H9 (cell line): Measurements from ENCODE around the gene ADCY5. TPM values are rescaled to one million over a fixed set of nuclear protein-coding genes. Genes with fewer than 3 reads are reported as not detected.

Experiments
- DNase-seq: peaks from one replicate; pipeline ENCODE4 v3.0.0-alpha.2; 2017
- H2AFZ ChIP-seq: one replicate; pipeline ENCODE4 v1.6.1; 2013; ENCODE audit warnings: mild to moderate bottlenecking, low read length, control low read depth, moderate library complexity
- H2AK5ac ChIP-seq: 2 replicates; pipeline ENCODE4 v1.6.1; 2013; ENCODE audit warnings: low read length, control low read depth, mixed read lengths; ENCODE audit not compliant: insufficient read length
- H2BK120ac ChIP-seq: one replicate; pipeline ENCODE4 v1.6.1; 2013; ENCODE audit warnings: low read depth, mild to moderate bottlenecking, low read length, control low read depth, inconsistent platforms; ENCODE audit not compliant: poor library complexity, severe bottlenecking
- H2BK12ac ChIP-seq: 2 replicates; pipeline ENCODE4 v1.6.1; 2013; ENCODE audit warnings: low read length, control low read depth, mixed read lengths, low read depth; ENCODE audit not compliant: insufficient read length
- H2BK15ac ChIP-seq: 2 replicates; pipeline ENCODE4 v1.6.1; 2013; ENCODE audit warnings: low read depth, low read length, control low read depth
- H2BK20ac ChIP-seq: one replicate; pipeline ENCODE4 v1.6.1; 2013; ENCODE audit warnings: low read depth, mild to moderate bottlenecking, low read length, control low read depth, inconsistent platforms; ENCODE audit not compliant: poor library complexity, severe bottlenecking
- H2BK5ac ChIP-seq: 2 replicates; pipeline ENCODE4 v1.6.1; 2013; ENCODE audit warnings: low read length, control low read depth, mixed read lengths; ENCODE audit not compliant: insufficient read length
- H3K14ac ChIP-seq: 2 replicates; pipeline ENCODE4 v1.6.1; 2013; ENCODE audit warnings: low read length, control low read depth; ENCODE audit not compliant: insufficient read depth
- H3K18ac ChIP-seq: 2 replicates; pipeline ENCODE4 v1.6.1; 2013; ENCODE audit warnings: low read depth, mild to moderate bottlenecking, mixed read lengths, low read length, control low read depth; ENCODE audit not compliant: insufficient read length
- H3K23ac ChIP-seq: 2 replicates; pipeline ENCODE4 v1.6.1; 2013; ENCODE audit warnings: low read length, control low read depth, mixed read lengths, low read depth; ENCODE audit not compliant: insufficient read length
- H3K23me2 ChIP-seq: 2 replicates; pipeline ENCODE4 v1.6.1; 2013; ENCODE audit warnings: low read depth, mild to moderate bottlenecking, mixed read lengths, low read length, control low read depth; ENCODE audit not compliant: insufficient read length, poor library complexity, severe bottlenecking
- H3K27ac ChIP-seq: 2 replicates; pipeline ENCODE4 v1.5.1; 2013; ENCODE audit warnings: low read length, control low read depth, mixed read lengths, low read depth; ENCODE audit not compliant: insufficient read length
- H3K27me3 ChIP-seq: 2 replicates; pipeline ENCODE4 v1.6.1; 2013; ENCODE audit warnings: low read length, control low read depth, inconsistent platforms; ENCODE audit not compliant: insufficient read depth
- H3K4ac ChIP-seq: 2 replicates; pipeline ENCODE4 v1.6.1; 2013; ENCODE audit warnings: low read depth, mild to moderate bottlenecking, control low read depth, inconsistent platforms, low read length, moderate library complexity
- H3K4me1 ChIP-seq: 2 replicates; pipeline ENCODE4 v1.6.1; 2013; ENCODE audit warnings: low read length, control low read depth, inconsistent platforms; ENCODE audit not compliant: insufficient read depth
- H3K4me2 ChIP-seq: 2 replicates; pipeline ENCODE4 v1.6.1; 2013; ENCODE audit warnings: low read length, control low read depth, mixed read lengths; ENCODE audit not compliant: insufficient read length, insufficient read depth
- H3K56ac ChIP-seq: 2 replicates; pipeline ENCODE4 v1.6.1; 2013; ENCODE audit warnings: low read depth, mild to moderate bottlenecking, mixed read lengths, low read length, control low read depth; ENCODE audit not compliant: insufficient read length
- H3K79me1 ChIP-seq: 2 replicates; pipeline ENCODE4 v1.6.1; 2013; ENCODE audit warnings: low read depth, mild to moderate bottlenecking, moderate library complexity, low read length, control low read depth, inconsistent platforms; ENCODE audit not compliant: insufficient read depth, poor library complexity, severe bottlenecking
- H3K79me2 ChIP-seq: 2 replicates; pipeline ENCODE4 v1.6.1; 2013; ENCODE audit warnings: low read length, control low read depth, inconsistent platforms; ENCODE audit not compliant: insufficient read depth
- H3K9ac ChIP-seq: 2 replicates; pipeline ENCODE4 v1.6.1; 2013; ENCODE audit warnings: low read length, control low read depth, mixed read lengths; ENCODE audit not compliant: insufficient read length; ENCODE audit errors: extremely low read depth
- H3K9me3 ChIP-seq: one replicate; pipeline ENCODE4 v1.6.1; 2013; ENCODE audit warnings: low read depth, low read length, inconsistent platforms; ENCODE audit not compliant: control insufficient read depth
- H3T11ph ChIP-seq: one replicate; pipeline ENCODE4 v1.6.1; 2013; ENCODE audit warnings: mild to moderate bottlenecking, low read length, control low read depth, inconsistent platforms
- H4K20me1 ChIP-seq: one replicate; pipeline ENCODE4 v1.6.1; 2013; ENCODE audit not compliant: control insufficient read depth, insufficient read length, insufficient read depth
- H4K5ac ChIP-seq: 2 replicates; pipeline ENCODE4 v1.6.1; 2013; ENCODE audit warnings: low read depth, mild to moderate bottlenecking, mixed read lengths, low read length, control low read depth; ENCODE audit not compliant: insufficient read length
- H4K8ac ChIP-seq: replicated peaks from 2 replicates; pipeline ENCODE4 v1.6.1; 2013; ENCODE audit warnings: low read length, control low read depth, mixed read lengths, low read depth; ENCODE audit not compliant: insufficient read length
- H4K91ac ChIP-seq: 2 replicates; pipeline ENCODE4 v1.6.1; 2013; ENCODE audit warnings: low read depth, mild to moderate bottlenecking, moderate library complexity, mixed read lengths, low read length, control low read depth; ENCODE audit not compliant: insufficient read length
- H3K27ac Mint-ChIP-seq, 3 experiments: 2 replicates in 2 of 3; 3 replicates in 1 of 3; pipeline ENCODE4 v1.8.0; 2020 to 2021; ENCODE audit warnings: mixed read lengths in 3 of 3, mild to moderate bottlenecking in 1 of 3, moderate library complexity in 1 of 3
- H3K27me3 Mint-ChIP-seq: 2 replicates; pipeline ENCODE4 v1.8.0; 2021; ENCODE audit warnings: low read depth, mild to moderate bottlenecking, moderate library complexity, mixed read lengths
- H3K36me3 Mint-ChIP-seq, 3 experiments: 2 replicates in 2 of 3; 3 replicates in 1 of 3; pipeline ENCODE4 v1.8.0; 2020 to 2021; ENCODE audit warnings: low read depth in 3 of 3, mixed read lengths in 3 of 3; ENCODE audit not compliant: insufficient read depth in 1 of 3
- H3K4me1 Mint-ChIP-seq, 2 experiments: 2 replicates each; pipeline ENCODE4 v1.8.0; 2020; ENCODE audit warnings: mixed read lengths in 2 of 2
- H3K4me3 Mint-ChIP-seq, 2 experiments: 2 replicates in 1 of 2; 3 replicates in 1 of 2; pipeline ENCODE4 v1.8.0; 2020 to 2021; ENCODE audit warnings: mild to moderate bottlenecking in 2 of 2, mixed read lengths in 2 of 2, moderate library complexity in 1 of 2
- H3K9me3 Mint-ChIP-seq, 2 experiments: 2 replicates in 1 of 2; 3 replicates in 1 of 2; pipeline ENCODE4 v1.8.0; 2020; ENCODE audit warnings: mild to moderate bottlenecking in 2 of 2, mixed read lengths in 2 of 2, moderate library complexity in 1 of 2
- WGBS: extraction: QIAGEN DNeasy Blood & Tissue Kit; methylation state at CpG from one replicate; pipeline ENCODE4 v1.1.7; 2013; ENCODE audit warnings: missing lambda C conversion rate, low lambda C conversion rate, mixed read lengths; ENCODE audit not compliant: insufficient read length; ENCODE audit errors: extremely low coverage; 5-methylcytosine and 5-hydroxymethylcytosine counted together
- total RNA-seq: library from RNA; stranded (reverse); gene quantifications from 2 replicates; pipeline ENCODE4 v1.2.1, GENCODE V29; 2021
- TF ChIP-seq, protein P1 (sequence below): fragments of 200-600 bp; sonication (generic); conservative IDR thresholded peaks from 3 replicates; pipeline ENCODE4 v1.8.0; 2021; ENCODE audit warnings: antibody characterized with exemption, mild to moderate bottlenecking

The ADCY5 gene
- total RNA-seq, 1 experiment from 2014 or later: 5.0 TPM

DNA sequence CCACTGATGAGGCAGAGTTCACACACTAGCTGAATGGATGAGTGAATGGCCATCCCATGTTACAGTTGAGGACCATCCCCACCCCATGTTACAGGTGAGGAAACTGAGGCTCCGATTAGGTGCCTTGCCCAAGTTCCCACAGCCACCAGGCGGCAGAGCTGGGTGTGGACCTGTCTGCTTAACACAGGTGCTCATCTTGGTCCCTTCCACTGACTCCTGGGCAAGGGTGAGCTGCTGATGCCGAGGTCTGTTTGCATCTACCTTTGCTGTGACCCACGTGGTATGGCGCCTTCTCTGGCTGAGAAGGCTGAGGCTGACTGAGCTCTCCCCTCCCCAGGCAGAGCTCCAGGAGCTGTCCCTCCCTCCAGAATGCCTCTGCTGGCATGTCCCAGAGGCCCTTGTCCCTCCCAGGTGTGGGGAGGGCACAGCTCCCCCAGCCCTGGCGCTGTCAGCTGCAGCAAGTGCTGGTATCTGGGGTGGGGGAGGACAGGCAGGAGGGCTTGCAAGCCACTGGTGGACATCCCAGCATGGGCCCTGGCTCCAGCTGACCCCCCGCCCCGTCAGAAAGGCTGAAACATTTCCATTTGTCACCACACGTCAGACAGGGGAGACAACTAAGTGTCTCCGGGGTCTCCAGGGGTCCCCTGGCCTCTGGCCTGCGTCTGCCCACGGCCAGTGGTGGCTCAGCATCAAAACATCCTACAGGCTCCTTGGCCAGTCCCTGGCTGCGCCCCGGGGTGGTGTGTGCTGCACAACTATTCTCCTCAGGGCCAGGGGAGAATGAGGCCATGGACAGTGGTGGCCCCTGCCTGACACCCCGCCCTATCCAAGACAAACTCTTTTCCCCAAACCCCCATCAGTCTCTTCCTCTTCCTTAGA lies 105.4 kb downstream of the ADCY5 start:
- no peak overlapping the region for H2AFZ ChIP-seq
- H3K27me3 ChIP-seq: no peaks in the 10 kb centered on the region
- H3K18ac ChIP-seq: no peak overlapping the region
- no CpG with 5 or more reads among the region's 15 CpGs for WGBS
- H3K79me2 ChIP-seq: no peaks in the 10 kb centered on the region
- H3T11ph ChIP-seq: no peak overlapping the region
- Mint-ChIP-seq H3K36me3 (no peaks in the 10 kb centered on the region), H3K27me3 (no peaks in the 10 kb centered on the region), H3K27ac (peak overlapping the region in 1 of 3 experiments; percentile 24; a peak in 1 of 7 replicates), H3K4me3 (no peak overlapping the region), H3K4me1 (peaks cover 20 to 27% of the 10 kb centered on the region in 2 experiments), H3K9me3 (no peaks in the 10 kb centered on the region)
- DNase-seq: no peak
- no peak overlapping the region for H3K27ac ChIP-seq
- H2AK5ac ChIP-seq: no peak overlapping the region
- H3K9ac ChIP-seq: no peak overlapping the region
- no peak overlapping the region for H2BK20ac ChIP-seq
- H2BK5ac ChIP-seq: no peak overlapping the region
- H3K4ac ChIP-seq: no peak overlapping the region
- H3K4me1 ChIP-seq: no peaks in the 10 kb centered on the region; the same call in 1 of the 2 replicates
- H4K91ac ChIP-seq: no peak overlapping the region
- TF ChIP-seq, protein P1, sequence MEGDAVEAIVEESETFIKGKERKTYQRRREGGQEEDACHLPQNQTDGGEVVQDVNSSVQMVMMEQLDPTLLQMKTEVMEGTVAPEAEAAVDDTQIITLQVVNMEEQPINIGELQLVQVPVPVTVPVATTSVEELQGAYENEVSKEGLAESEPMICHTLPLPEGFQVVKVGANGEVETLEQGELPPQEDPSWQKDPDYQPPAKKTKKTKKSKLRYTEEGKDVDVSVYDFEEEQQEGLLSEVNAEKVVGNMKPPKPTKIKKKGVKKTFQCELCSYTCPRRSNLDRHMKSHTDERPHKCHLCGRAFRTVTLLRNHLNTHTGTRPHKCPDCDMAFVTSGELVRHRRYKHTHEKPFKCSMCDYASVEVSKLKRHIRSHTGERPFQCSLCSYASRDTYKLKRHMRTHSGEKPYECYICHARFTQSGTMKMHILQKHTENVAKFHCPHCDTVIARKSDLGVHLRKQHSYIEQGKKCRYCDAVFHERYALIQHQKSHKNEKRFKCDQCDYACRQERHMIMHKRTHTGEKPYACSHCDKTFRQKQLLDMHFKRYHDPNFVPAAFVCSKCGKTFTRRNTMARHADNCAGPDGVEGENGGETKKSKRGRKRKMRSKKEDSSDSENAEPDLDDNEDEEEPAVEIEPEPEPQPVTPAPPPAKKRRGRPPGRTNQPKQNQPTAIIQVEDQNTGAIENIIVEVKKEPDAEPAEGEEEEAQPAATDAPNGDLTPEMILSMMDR: no peak
- H2BK12ac ChIP-seq: no peak overlapping the region
- no peaks in the 10 kb centered on the region for H4K20me1 ChIP-seq
- H2BK15ac ChIP-seq: no peak overlapping the region
- H3K23me2 ChIP-seq: no peaks in the 10 kb centered on the region
- H3K56ac ChIP-seq: no peak overlapping the region
- no peak overlapping the region for H3K4me2 ChIP-seq
- H3K79me1 ChIP-seq: no peaks in the 10 kb centered on the region
- H3K14ac ChIP-seq: peak overlapping the region; percentile 45; the same call in 1 of the 2 replicates
- no peak overlapping the region for H4K8ac ChIP-seq
- H3K9me3 ChIP-seq: no peaks in the 10 kb centered on the region
- H2BK120ac ChIP-seq: no peak overlapping the region
- H3K23ac ChIP-seq: no peak overlapping the region
- no peak overlapping the region for H4K5ac ChIP-seq
